AG20443 (cell line): ENCODE measurements around the gene TADA3.
A peak's percentile ranks its signal among the peaks of the same experiment; 100 is the strongest.

Experiments used
- DNase-seq: peaks from one replicate; pipeline ENCODE4 v3.0.0; 2012; ENCODE audit warnings: low spot score, mixed read lengths

The TADA3 gene

DNA sequence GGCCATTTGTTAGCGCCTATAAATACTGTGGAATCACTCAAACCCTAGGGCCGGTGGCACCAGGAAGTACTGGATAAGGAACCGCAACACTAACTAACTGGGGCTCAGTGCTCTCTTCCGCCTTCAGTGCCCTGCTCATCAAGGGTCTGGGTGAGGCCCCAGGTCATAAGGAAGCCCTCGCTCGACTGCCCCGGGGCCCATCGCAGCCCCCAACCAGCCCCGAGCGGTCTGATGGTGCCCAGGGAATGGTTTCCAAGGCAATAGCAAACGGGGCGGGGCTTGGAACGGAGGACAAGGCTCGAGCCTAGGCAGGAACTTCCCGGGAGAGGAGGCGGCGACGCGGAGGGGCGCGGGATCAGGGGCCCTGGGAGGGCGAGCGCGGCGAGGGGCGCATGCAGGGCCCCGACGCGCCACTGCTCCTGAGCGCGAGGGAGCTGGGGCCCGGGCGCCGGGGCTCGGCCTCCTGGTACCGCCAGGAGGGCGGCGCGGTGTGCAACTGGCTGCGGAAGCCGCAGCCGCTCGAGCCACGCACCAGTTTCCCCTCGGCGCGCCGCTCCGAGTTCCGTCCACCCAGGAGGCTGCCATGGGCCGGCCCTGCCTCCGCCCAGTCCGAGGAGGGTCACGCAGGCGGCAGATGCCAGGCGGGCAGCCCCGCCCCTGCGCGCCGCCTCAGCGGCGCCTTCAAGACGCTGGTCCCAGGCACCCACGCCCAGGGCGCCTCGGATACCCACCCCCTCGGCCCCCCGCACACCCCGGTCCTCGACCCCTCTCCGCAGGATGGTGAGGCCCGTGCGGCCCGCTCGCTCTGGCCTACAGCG is 17.6 kb upstream of the TADA3 start, which contains the start of gene TTLL3:
Gene TTLL3 (plus strand): TSS at position 648 of the 818 bp plus-strand sequence. CDS start 400 bp downstream, outside the sequence.
- DNase-seq = peak; percentile 92

DNA sequence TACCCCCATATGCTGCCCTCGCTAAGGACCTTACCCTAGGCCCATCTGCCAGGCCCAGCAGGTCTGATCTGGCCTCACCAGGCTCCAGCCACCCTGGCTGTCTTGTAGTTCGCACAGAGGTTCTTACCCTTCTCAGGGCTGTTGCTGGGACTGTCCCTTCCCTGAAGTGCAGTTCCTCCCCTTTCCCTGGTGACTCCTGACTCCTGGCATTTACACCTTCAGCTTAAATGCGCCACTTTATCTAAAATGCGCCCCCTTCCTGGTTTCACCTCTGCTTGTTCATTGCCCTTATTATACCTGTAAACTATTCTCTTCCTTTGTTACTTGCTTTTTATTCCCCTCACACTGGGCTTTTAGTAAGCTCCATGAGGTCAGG is 17.0 kb upstream of the TADA3 start:
- no peak for DNase-seq

DNA sequence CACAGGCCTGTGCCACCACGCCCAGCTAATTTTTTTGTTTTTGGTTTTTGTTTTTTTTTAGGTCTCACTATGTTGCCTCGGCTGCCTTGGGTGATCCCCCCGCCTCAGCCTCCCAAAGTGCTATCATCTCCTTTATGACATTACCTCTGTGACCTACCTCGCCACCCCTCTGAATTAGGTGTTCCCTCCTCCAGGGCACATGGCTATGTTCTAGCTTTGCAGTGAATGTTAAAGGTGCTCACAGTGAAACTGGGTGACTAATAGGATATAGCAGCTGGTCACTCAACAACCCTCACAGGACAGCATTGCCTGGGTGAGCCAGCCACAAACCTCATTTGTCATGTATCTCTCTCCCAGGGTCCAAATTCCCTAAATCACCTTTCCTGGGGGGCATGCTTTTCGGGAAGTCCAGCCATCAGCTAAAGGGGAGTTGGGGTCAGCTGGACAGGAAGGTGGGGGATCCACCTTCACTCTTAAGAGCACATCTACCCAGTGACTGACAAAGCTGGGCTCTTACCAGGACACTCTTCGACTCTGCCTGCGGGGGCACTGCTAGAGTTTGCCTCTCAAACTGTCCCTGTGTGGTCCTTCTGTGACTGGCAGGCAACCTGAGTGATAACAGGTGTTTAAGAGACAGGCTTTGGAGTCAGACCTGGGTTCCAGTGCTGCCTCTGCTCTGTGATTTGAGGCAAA is 16.2 kb upstream of the TADA3 start:
- no peak for DNase-seq

- no peak for DNase-seq
Observed at GRCh38 chr3:9807981-9808344, 15.7 kb upstream of the TADA3 start.

- no peak for DNase-seq
Observed at GRCh38 chr3:9806688-9807589, 14.7 kb upstream of the TADA3 start.

DNA sequence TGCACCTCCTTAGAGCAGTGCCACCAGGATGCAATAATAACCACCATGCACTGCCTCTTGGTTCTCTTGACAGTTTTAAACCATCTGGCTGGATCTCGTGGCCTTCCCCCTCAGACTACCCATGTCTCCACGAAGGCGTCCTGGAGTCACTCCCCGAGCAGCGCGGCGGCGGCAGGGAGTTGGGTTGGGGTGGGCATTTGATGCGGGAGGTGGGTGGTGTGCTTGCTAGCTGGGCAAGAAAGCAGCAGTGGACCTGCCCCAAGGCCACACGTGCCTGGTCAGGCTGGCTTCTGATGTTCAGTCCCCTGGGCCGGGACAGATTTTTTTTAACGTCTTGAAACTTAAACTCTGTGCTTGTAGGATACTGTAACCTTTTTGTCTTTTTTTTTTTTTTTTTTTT is 13.9 kb upstream of the TADA3 start:
- no peak for DNase-seq

DNA sequence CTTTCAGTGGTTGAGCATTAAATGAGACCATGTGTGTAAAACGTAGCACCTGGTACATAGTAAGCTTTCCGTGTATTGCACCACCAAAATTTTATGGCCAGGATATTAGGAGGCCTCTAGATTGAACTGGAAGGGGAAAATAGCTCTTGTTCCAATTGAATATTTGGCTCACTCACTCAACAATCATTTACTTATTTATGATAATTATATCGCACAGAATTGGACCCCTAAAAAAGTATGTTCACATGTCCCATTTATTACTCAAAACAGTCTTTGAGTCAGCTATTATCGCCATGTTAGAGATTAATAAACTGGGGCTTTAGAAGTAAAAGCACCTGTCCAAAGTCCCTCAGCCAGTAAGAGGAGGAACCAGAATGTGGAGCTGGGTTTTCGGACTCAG is 12.7 kb upstream of the TADA3 start:
- no peak for DNase-seq

DNA sequence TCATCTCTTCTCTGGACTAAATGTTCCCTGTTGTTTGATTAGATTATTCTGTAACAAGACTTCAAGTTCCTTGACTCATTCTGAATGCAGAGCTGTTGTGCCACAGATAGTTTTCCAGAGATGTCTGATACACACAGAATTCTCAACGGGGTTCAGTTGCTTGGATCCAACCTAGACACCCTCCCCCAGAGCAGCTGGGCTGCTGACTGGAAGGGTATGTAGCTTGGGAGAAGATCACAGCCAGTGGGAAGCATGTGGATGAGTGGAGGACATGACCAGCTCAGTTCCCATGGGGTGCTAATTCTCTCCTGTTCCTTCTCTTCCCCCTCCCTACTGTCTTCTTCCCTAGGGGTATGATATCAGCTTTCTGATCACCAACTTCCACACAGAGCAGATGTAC is 11.2 kb upstream of the TADA3 start:
- DNase-seq = no peak

GRCh38 chr3:9800529-9800928 is 8.3 kb upstream of the TADA3 start:
- no peak for DNase-seq

DNA sequence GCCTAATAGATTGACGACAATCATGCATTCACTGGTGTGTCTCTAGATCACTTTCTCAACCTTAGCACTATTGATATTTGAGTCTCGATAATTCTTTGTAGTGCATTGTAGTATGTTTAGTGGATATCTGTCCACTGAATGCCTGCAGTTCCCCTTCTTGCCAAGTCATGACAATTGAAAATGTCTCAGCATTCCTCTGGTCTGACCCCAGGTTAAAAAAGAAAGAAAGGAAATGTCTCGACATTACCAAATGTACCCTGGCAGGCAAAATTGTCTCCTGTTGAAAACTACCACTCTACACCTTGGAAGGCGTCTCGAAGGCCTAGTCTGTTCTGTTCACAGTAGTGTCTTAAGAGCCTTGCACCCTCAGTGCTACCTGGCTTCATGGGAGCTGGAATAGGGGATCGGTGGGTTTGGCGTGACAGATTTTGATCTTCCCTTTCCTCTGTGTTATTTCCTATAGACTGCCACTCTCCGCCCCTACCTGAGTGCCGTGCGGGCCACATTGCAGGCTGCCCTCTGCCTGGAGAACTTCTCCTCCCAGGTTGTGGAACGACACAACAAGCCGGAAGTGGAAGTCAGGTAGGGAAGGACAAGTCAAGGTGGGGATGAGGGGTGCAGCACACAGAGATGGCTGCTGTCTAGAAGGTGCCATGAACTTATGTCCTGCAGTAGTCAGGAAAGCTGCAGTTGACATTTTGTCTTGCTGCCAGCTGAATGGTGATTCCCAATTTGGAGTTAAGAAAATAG is 5.1 kb upstream of the TADA3 start:
- no peak for DNase-seq

- DNase-seq = no peak
Observed at GRCh38 chr3:9795207-9795606, 2.9 kb upstream of the TADA3 start.

DNA sequence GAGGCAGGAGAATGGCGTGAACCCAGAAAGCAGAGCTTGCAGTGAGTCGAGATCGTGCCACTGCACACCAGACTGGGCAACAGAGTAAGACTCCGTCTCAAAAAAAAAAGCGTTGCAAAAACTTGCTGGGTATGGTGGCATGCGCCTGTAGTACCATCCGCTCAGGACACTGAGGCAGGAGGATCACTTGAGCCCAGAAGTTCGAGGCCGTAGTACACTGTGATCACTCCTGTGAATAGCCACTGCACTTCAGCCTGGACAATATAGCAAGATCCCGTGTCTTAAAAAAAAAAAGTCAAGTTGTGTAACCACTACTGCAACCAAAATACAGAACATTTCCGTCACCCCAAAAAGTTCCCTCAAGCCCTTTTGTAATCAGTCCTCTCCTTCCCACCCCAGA is 2.1 kb upstream of the TADA3 start:
- DNase-seq = no peak

GRCh38 chr3:9793161-9793781 is 998 bp upstream of the TADA3 start:
- DNase-seq = peak; percentile 51

- no peak for DNase-seq
Observed at GRCh38 chr3:9791790-9792404, 376 bp downstream of the TADA3 start.

- DNase-seq = no peak
Observed at GRCh38 chr3:9791127-9791526, 1.1 kb downstream of the TADA3 start.

DNA sequence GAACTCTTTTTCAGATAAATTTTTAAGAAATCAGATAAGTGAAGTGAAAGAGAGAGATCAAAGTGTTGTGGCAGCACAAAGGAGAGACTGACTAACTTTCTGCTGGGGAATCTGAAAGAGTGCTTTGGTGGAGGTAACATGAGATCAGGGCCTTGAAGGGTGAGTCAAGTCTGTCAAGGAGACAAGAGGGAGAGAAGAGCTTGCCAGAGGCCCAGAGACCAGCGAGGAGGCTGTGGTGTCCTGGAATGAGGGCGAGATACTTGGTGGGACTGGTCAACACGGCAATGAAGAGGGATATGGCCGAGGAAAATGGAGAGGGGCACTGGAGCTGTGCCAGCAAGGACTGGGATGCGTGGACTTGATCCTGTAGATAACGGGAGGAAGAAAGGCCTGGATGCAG is 4.6 kb downstream of the TADA3 start:
- DNase-seq = no peak

DNA sequence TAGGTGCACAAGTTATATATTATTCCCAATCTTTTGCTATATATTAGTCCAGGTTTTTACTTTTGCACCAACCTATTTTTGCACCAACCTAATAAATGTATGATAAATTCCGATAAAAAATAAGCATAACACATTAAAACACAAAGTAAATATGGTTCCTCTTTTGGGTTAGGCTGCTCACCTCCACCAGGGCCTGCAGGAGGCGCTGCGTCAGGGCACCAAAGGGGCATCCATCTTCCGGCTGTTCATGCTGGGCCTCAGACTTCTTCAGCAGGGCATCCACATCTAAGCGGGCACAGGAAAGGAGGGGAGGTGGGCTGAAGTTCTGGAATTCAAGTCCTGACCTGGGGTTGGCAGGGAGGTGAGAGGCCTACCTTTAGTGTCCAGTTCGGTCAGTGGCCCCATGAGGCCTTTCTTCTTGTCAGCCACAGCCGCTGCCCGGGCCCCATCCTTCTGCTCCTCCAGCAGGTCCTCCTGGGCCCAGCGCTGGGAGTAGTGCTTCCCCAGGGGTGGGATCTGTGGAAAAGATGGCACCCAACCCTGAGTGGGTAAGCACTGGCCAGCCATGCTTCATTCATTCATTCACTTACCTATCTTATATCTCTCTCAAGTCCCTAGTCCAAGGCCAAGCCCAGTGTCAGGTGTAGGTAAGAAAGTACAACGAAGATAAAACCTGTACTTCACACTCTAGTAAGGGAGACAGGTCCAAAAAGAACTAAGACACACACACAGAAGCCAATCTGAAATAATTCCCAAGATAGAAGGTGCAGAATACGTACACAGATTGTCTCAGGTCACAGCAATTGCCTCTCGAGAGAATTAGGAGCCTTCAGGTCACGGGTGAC is 5.2 kb downstream of the TADA3 start:
- peak; percentile 33 for DNase-seq

- DNase-seq = no peak
Observed at GRCh38 chr3:9786209-9786739, 6.0 kb downstream of the TADA3 start.

DNA sequence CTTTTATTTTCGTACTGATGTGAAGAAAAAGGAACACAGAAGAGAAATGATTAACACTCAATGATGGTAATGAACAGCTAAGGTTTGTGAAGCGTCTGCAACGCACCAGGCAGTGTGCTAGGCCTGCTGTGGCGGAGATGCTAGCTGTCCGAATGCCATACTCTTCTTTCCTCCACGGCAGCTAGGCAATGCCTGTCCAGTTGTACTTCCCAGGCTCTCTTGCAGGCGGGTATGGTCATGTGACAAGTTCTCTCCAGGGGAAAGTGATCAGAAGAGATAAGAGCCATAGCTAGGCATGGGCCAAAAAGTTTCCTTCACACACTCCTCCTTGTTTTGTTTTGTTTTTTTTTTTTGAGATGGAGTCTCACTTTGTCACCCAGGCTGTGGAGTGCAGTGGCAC is 6.7 kb downstream of the TADA3 start:
- DNase-seq = no peak

DNA sequence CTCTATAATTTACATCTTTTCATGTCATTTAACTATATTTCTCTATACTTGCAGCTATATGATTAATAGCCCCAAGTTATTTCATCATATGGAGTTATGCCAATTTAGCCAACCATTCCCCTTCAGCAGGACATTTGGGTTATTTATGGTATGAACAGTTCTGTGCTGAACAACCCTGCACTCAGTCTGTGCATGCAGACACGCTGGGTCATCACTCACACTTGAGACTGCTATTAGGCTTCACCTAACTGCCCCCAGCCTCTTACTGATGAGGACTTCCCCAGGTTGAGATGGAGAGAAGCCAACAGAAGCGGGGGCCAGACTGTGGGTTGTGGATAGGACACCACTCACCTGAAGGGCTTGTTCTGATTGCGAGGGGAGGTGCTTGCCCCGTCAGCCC is 7.3 kb downstream of the TADA3 start:
- DNase-seq = no peak
